ENCODE data around the gene RNF208. TPM values are rescaled to one million over a fixed set of nuclear protein-coding genes. Genes with fewer than 3 reads are reported as not detected.

Gene RNF208
- polyA plus RNA-seq, 1 of the 3 experiments (the other 2 are of a cell fraction), result 2.7 TPM

DNA sequence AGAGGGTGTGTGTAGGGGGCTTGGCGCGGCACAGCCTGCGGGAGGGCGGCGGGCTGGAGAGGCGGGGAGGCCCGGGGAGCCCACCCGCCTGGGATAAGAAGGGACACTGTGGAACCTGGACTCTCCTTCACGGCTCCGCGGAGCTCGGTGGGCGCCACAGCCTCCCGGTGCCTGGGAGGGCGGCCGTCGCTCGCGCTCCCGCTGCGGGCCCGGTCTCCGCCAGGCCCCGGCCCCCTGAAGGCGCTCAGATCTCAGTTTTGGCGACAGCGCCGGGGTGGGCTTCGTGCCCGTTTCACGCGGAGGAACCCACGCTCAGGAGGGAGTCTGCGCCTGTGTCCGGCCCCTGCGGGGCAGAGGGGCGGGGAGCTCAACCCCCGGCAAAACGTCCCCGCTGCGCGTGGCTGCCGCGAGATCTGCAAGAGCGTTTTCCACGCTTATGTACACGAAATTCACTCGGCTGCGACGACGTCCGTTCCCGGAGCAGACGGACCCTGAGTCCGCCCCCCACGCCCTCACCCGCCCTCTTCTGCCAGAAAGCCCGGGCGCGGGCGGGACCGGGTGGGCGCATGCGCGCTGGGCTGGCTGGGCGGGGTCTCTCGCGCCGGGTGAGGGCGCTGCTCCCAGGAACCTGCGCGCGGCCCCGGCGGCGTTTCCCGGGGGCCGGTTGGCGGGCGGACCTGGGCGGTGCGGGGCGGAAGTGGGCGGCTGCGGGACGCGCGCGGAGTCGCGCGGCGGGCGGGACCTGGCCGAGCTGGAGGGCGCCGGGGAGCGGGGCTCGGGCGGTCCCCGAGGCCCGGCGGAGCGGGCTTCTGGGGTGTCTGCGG lies 32.8 kb upstream of the RNF208 start, which contains the start of gene NELFB (continued):
- TF ChIP-seq EP300 (IDR thresholded peaks at IDR 0.05; ENCODE audit: borderline replicate concordance in 1 of 2, low read depth in 1 of 2, low read length in 1 of 2), result no peak
- TF ChIP-seq NRF1 (IDR thresholded peaks at IDR 0.05; ENCODE audit: low read depth, low read length), result peak; percentile 71
- no peak for TF ChIP-seq FOXM1 (IDR thresholded peaks at IDR 0.05; ENCODE audit: low read depth)
- no peak for TF ChIP-seq FOXJ3 (CRISPR knock-in tag; IDR thresholded peaks at IDR 0.05)
- TF ChIP-seq, protein P1, sequence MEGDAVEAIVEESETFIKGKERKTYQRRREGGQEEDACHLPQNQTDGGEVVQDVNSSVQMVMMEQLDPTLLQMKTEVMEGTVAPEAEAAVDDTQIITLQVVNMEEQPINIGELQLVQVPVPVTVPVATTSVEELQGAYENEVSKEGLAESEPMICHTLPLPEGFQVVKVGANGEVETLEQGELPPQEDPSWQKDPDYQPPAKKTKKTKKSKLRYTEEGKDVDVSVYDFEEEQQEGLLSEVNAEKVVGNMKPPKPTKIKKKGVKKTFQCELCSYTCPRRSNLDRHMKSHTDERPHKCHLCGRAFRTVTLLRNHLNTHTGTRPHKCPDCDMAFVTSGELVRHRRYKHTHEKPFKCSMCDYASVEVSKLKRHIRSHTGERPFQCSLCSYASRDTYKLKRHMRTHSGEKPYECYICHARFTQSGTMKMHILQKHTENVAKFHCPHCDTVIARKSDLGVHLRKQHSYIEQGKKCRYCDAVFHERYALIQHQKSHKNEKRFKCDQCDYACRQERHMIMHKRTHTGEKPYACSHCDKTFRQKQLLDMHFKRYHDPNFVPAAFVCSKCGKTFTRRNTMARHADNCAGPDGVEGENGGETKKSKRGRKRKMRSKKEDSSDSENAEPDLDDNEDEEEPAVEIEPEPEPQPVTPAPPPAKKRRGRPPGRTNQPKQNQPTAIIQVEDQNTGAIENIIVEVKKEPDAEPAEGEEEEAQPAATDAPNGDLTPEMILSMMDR (IDR thresholded peaks at IDR 0.05), result no peak
- no peak for TF ChIP-seq FOSL2 (IDR thresholded peaks at IDR 0.05; ENCODE audit: borderline replicate concordance, low read depth)
- TF ChIP-seq GABPA (IDR thresholded peaks at IDR 0.05; ENCODE audit: low read depth), result peak; percentile 81
- TF ChIP-seq, protein P2, sequence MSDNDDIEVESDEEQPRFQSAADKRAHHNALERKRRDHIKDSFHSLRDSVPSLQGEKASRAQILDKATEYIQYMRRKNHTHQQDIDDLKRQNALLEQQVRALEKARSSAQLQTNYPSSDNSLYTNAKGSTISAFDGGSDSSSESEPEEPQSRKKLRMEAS (IDR thresholded peaks at IDR 0.05; ENCODE audit: low read depth), result peak; percentile 34; the same call in 1 of the 2 replicates

DNA sequence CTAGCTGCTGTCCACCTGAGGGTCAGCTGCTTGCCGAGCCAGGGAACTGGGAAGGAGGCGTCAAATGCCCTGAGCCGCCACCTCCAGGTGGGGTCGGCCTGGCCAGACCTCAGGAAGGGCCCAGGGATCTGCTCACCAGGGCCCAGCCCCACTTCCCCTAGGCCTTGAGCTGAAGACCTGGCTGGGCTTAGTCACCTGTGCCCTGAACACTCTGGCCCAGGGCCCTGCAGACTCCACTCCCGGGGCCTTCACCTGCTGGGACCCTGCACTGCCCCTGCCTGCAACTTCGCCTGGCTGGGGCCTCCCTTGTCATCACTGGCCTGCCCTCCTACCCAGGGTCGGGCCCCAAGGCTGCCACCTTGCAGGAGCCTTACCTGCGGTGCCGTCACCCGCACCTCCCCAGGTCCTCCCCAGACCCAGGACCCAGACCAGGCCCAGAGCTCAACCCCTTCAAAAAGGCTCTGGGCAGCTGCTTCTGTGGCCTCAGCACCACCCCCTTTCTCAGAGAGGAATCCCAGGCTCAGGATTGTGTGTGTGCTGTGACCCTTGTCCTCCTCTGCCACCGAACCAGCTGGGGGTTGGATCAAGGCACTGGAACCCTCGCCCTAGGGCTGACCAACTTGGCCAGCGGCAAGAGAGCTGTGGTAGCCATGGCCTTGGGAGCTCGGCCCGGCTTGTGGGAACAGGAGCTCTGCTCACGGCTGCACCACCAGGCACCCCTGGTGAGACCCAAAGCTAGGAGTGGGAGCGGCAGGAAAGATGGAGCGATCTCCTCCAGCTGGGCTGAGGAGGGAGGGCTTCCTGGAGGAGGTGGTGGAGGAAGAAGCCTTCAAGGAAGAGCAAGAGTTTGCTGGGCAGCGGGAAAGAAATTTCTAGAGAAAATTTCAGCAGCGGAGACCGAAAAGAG lies 31.9 kb upstream of the RNF208 start:
- peaks cover 0 to 26% of the 10 kb centered on the region in 2 experiments; a peak in 1 of 4 replicates for H3K4me1 ChIP-seq (ENCODE audit: control insufficient read depth in 1 of 2, insufficient read depth in 2 of 2, low read depth in 1 of 2, low read length in 1 of 2)
- no peak overlapping the region; a peak in 1 of 4 replicates for H3K27ac ChIP-seq (ENCODE audit: low read depth in 2 of 2, low read length in 1 of 2)
- no peak for DNase-seq
- H2AFZ ChIP-seq (ENCODE audit: low read depth), result peak overlapping the region; percentile 96
- H3K36me3 ChIP-seq (replicated peaks in 1 of 2; ENCODE audit: control insufficient read depth in 1 of 2, insufficient read depth in 2 of 2, low read length in 1 of 2), result peaks cover 7 to 11% of the 10 kb centered on the region in 2 experiments
- H3K4me3 ChIP-seq (ENCODE audit: low read depth in 2 of 2, low read length in 1 of 2), result peak overlapping the region; percentile 94 to 96
- no peaks in the 10 kb centered on the region for H3K9me2 ChIP-seq
- H3F3A ChIP-seq (replicated peaks; ENCODE audit: insufficient read depth), result no peaks in the 10 kb centered on the region
- H3K9ac ChIP-seq, result peak overlapping the region; percentile 81
- WGBS (ENCODE audit: low lambda C conversion rate), result 69% methylated on average over 14 of the region's 21 CpGs
- H4K20me1 ChIP-seq (ENCODE audit: insufficient read depth), result peaks cover 12% of the 10 kb centered on the region; the same call in 1 of the 2 replicates
- ChIA-PET POLR2A (interaction anchor here (0.7 to 6.6 kb wide), 7 partner anchors 9 to 209 kb away, joined by 3 to 83 read pairs (median 3); partner anchors contain the start of genes EXD3, NOXA1 and TUBB4B), CTCF (interaction anchor here (0.8 to 4.6 kb wide), 11 partner anchors 10 to 324 kb away, joined by 3 to 33 read pairs (median 4); partner anchors contain the start of genes DPH7, RNF208, RNF224 and TUBB4B)
- H3K27me3 ChIP-seq (ENCODE audit: insufficient read depth), result no peaks in the 10 kb centered on the region
- peak overlapping the region; percentile 100 for H3K4me2 ChIP-seq
- peaks cover 36% of the 10 kb centered on the region for H3K79me2 ChIP-seq (ENCODE audit: insufficient read depth)
- no peaks in the 10 kb centered on the region for H3K9me3 ChIP-seq
- TF ChIP-seq EZH2phosphoT487 (IDR thresholded peaks at IDR 0.05; ENCODE audit: borderline replicate concordance, low read depth) (no peak), TAF1 (IDR thresholded peaks at IDR 0.05; ENCODE audit: borderline replicate concordance, low read depth, low read length) (no peak), FOXJ3 (CRISPR knock-in tag; IDR thresholded peaks at IDR 0.05) (no peak), SMC3 (IDR thresholded peaks at IDR 0.05; ENCODE audit: low read depth, low read length) (no peak), YY1 (IDR thresholded peaks at IDR 0.05; ENCODE audit: low read depth) (no peak), GABPA (IDR thresholded peaks at IDR 0.05; ENCODE audit: low read depth) (no peak), CHD2 (IDR thresholded peaks at IDR 0.05; ENCODE audit: low read length, partially characterized antibody) (no peak), EP300 (IDR thresholded peaks at IDR 0.05; ENCODE audit: borderline replicate concordance in 1 of 2, low read depth in 1 of 2, low read length in 1 of 2) (no peak), NFIC (IDR thresholded peaks at IDR 0.05; ENCODE audit: borderline replicate concordance) (no peak), GATA2 (CRISPR knock-in tag; IDR thresholded peaks at IDR 0.05) (no peak), TCF12 (IDR thresholded peaks at IDR 0.05) (no peak)
- TF ChIP-seq, protein P3, sequence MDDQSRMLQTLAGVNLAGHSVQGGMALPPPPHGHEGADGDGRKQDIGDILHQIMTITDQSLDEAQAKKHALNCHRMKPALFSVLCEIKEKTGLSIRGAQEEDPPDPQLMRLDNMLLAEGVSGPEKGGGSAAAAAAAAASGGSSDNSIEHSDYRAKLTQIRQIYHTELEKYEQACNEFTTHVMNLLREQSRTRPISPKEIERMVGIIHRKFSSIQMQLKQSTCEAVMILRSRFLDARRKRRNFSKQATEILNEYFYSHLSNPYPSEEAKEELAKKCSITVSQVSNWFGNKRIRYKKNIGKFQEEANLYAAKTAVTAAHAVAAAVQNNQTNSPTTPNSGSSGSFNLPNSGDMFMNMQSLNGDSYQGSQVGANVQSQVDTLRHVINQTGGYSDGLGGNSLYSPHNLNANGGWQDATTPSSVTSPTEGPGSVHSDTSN (IDR thresholded peaks at IDR 0.05), result no peak
- TF ChIP-seq, protein P4, sequence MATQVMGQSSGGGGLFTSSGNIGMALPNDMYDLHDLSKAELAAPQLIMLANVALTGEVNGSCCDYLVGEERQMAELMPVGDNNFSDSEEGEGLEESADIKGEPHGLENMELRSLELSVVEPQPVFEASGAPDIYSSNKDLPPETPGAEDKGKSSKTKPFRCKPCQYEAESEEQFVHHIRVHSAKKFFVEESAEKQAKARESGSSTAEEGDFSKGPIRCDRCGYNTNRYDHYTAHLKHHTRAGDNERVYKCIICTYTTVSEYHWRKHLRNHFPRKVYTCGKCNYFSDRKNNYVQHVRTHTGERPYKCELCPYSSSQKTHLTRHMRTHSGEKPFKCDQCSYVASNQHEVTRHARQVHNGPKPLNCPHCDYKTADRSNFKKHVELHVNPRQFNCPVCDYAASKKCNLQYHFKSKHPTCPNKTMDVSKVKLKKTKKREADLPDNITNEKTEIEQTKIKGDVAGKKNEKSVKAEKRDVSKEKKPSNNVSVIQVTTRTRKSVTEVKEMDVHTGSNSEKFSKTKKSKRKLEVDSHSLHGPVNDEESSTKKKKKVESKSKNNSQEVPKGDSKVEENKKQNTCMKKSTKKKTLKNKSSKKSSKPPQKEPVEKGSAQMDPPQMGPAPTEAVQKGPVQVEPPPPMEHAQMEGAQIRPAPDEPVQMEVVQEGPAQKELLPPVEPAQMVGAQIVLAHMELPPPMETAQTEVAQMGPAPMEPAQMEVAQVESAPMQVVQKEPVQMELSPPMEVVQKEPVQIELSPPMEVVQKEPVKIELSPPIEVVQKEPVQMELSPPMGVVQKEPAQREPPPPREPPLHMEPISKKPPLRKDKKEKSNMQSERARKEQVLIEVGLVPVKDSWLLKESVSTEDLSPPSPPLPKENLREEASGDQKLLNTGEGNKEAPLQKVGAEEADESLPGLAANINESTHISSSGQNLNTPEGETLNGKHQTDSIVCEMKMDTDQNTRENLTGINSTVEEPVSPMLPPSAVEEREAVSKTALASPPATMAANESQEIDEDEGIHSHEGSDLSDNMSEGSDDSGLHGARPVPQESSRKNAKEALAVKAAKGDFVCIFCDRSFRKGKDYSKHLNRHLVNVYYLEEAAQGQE (IDR thresholded peaks at IDR 0.05; ENCODE audit: low read depth, low read length), result no peak

All from SK-N-SH (cell line).